Measurements from ENCODE around the gene ARL6IP4.

The ARL6IP4 gene

GRCh38 chr12:122949816-122950675 is 30.4 kb upstream of the ARL6IP4 start:
- no peaks in the 10 kb centered on the region for H4K20me1 ChIP-seq (ENCODE audit: insufficient read depth, low read length)
- no peak overlapping the region for H3K4me3 ChIP-seq (ENCODE audit: low read length)
- no peak overlapping the region for H3K27ac ChIP-seq (ENCODE audit: low read length)
- no peak for TF ChIP-seq CTCF (IDR thresholded peaks at IDR 0.05; ENCODE audit: low read length)
- TF ChIP-seq EZH2 (optimal IDR thresholded peaks at IDR 0.05; ENCODE audit: low read depth, low read length) = no peak
- TF ChIP-seq EZH2phosphoT487 (IDR thresholded peaks at IDR 0.05; ENCODE audit: low read length) = no peak
- no peaks in the 10 kb centered on the region for H3F3A ChIP-seq (ENCODE audit: insufficient read depth, low read length)
- H3K36me3 ChIP-seq (replicated peaks; ENCODE audit: insufficient read depth, low read length) = no peaks in the 10 kb centered on the region
- DNase-seq = no peak
- H3K9me3 ChIP-seq (replicated peaks; ENCODE audit: insufficient read depth, low read length) = no peaks in the 10 kb centered on the region
- 0 out of 2 replicates have a peak, but pooled peaks cover 4% of the 10 kb centered on the region for H3K79me2 ChIP-seq (ENCODE audit: low read length)
- H3K9ac ChIP-seq (ENCODE audit: low read length) = no peak overlapping the region
- no peaks in the 10 kb centered on the region for H3K4me1 ChIP-seq (ENCODE audit: low read length)
- H2AFZ ChIP-seq (ENCODE audit: low read length) = no peak overlapping the region
- no peaks in the 10 kb centered on the region for H3K27me3 ChIP-seq (replicated peaks; ENCODE audit: insufficient read depth, low read length)
- H3K4me2 ChIP-seq (ENCODE audit: low read depth, low read length) = no peak overlapping the region
- H3K9me2 ChIP-seq (replicated peaks; ENCODE audit: insufficient read depth, low read length) = no peaks in the 10 kb centered on the region

DNA sequence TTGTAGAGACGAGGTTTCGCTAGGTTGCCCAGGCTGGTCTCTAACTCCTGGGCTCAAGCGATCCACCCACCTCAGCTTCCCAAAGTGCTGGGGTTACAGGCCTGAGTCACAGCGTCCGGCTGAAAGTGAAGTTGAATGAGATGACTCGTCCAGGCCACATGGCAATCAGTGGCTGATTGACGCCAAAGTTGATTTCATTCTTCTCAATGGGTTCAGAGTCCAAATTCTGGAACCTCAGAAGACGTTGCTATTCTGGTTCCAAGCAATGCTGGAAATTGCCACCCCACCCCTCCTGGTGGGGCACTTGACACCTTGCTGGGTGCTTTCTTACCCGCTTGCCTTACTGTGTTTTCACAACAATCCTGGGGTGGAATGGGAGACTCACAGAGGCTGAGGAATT is 29.1 kb upstream of the ARL6IP4 start:
- Histone ChIP-seq H3K9ac (ENCODE audit: low read length) (no peak overlapping the region), H2AFZ (ENCODE audit: low read length) (no peak overlapping the region), H3K4me3 (ENCODE audit: low read length) (no peak overlapping the region), H3K27me3 (replicated peaks; ENCODE audit: insufficient read depth, low read length) (no peaks in the 10 kb centered on the region), H3K4me1 (ENCODE audit: low read length) (no peaks in the 10 kb centered on the region), H3F3A (ENCODE audit: insufficient read depth, low read length) (no peaks in the 10 kb centered on the region), H3K79me2 (ENCODE audit: low read length) (0 out of 2 replicates have a peak, but pooled peaks cover 4% of the 10 kb centered on the region), H3K4me2 (ENCODE audit: low read depth, low read length) (no peak overlapping the region), H4K20me1 (ENCODE audit: insufficient read depth, low read length) (no peaks in the 10 kb centered on the region), H3K27ac (ENCODE audit: low read length) (no peak overlapping the region), H3K9me2 (replicated peaks; ENCODE audit: insufficient read depth, low read length) (no peaks in the 10 kb centered on the region), H3K9me3 (replicated peaks; ENCODE audit: insufficient read depth, low read length) (no peaks in the 10 kb centered on the region), H3K36me3 (replicated peaks; ENCODE audit: insufficient read depth, low read length) (no peaks in the 10 kb centered on the region)
- TF ChIP-seq EZH2phosphoT487 (IDR thresholded peaks at IDR 0.05; ENCODE audit: low read length) = no peak
- no peak for TF ChIP-seq EZH2 (optimal IDR thresholded peaks at IDR 0.05; ENCODE audit: low read depth, low read length)
- no peak for TF ChIP-seq CTCF (IDR thresholded peaks at IDR 0.05; ENCODE audit: low read length)
- DNase-seq = no peak

DNA sequence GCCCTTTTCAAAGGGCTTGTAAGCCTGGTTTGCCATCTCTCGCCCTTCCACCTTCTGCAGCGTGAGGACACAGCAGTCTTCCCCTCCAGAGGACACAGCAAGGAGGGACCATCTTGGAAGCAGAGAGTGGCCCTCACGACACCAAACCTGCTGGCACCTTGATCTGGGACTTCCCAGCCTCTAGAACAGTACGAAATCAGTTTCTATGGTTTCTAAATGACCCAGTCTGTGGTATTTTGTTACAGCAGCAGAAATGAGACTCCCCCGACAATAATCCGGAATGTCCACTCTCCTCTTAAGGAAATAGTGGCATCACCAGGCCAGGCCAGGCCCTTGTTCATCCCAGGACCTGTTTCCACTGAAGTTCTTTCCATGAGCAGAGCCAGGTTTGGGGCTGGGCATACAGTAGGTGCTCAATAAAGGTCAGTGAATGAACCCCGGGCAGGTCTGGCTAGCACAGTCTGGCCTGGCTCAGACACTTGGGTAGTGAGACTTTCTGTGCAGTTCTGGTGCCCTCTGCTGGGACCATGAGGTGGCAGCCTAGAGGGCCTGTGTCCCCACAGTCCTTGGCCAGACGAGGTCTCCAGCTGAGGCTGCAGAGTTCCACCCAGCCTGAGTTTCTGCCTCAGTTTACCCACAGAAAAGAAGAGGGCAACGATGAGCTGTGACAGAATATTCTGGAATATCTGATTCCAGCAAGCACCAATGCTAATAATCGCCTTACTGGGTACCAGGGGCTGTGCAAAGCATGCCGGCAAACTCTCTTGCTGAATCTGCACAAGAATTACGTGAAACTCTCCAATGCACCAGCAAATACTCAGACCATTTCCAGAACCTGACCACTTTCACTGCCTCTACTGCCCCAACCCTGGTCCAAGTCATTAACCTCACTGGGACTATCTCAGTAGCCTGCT is 28.2 kb upstream of the ARL6IP4 start:
- peak; percentile 59 for DNase-seq
- Histone ChIP-seq H3K79me2 (ENCODE audit: low read length) (0 out of 2 replicates have a peak, but pooled peaks cover 4% of the 10 kb centered on the region), H3K9ac (ENCODE audit: low read length) (no peak overlapping the region)

More for the DNA sequence above, 28.2 kb upstream of the ARL6IP4 start:
- Histone ChIP-seq H3K4me1 (ENCODE audit: low read length) (no peaks in the 10 kb centered on the region), H3K9me3 (replicated peaks; ENCODE audit: insufficient read depth, low read length) (no peaks in the 10 kb centered on the region), H3K4me2 (ENCODE audit: low read depth, low read length) (no peak overlapping the region), H2AFZ (ENCODE audit: low read length) (no peak overlapping the region), H3K27me3 (replicated peaks; ENCODE audit: insufficient read depth, low read length) (no peaks in the 10 kb centered on the region), H3K36me3 (replicated peaks; ENCODE audit: insufficient read depth, low read length) (no peaks in the 10 kb centered on the region), H3K4me3 (ENCODE audit: low read length) (no peak overlapping the region), H4K20me1 (ENCODE audit: insufficient read depth, low read length) (no peaks in the 10 kb centered on the region), H3K27ac (ENCODE audit: low read length) (no peak overlapping the region), H3F3A (ENCODE audit: insufficient read depth, low read length) (no peaks in the 10 kb centered on the region), H3K9me2 (replicated peaks; ENCODE audit: insufficient read depth, low read length) (no peaks in the 10 kb centered on the region)
- TF ChIP-seq EZH2phosphoT487 (IDR thresholded peaks at IDR 0.05; ENCODE audit: low read length) = no peak
- TF ChIP-seq CTCF (IDR thresholded peaks at IDR 0.05; ENCODE audit: low read length) = peak; percentile 70
- no peak for TF ChIP-seq EZH2 (optimal IDR thresholded peaks at IDR 0.05; ENCODE audit: low read depth, low read length)

Measured in MM.1S (cell line).